Measurements from ENCODE around the gene HSPB7. TPM values are rescaled to one million over a fixed set of nuclear protein-coding genes. Genes with fewer than 3 reads are reported as not detected.
"Not testable (repeated sequence)": the region's sequence is repeated elsewhere in the genome, so short reads cannot be mapped to it uniquely, and the experiment has no call there.

The HSPB7 gene
- total RNA-seq, 1 experiment from 2014 or later, result 7.9 TPM

DNA sequence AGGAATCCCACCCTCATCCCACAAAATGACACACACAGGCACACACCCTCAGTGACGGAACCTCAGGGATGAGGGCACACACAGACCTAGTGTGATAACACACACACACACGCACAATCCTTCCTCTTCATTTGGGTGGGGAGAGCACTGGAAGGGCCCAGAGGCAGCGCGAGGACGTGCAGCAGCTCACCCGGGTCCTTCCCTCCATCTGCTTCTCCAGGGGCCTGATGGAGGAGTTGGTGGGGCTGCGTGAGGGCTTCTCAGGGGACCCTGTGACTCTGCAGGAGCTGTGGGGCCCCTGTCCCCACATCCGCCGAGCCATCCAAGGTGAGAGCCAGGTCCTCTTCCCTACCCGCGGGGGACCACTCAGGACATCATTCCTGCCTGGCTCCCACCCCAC, 4.5 kb upstream of the HSPB7 start:
- no peak for DNase-seq (ENCODE audit: low read depth)

DNA sequence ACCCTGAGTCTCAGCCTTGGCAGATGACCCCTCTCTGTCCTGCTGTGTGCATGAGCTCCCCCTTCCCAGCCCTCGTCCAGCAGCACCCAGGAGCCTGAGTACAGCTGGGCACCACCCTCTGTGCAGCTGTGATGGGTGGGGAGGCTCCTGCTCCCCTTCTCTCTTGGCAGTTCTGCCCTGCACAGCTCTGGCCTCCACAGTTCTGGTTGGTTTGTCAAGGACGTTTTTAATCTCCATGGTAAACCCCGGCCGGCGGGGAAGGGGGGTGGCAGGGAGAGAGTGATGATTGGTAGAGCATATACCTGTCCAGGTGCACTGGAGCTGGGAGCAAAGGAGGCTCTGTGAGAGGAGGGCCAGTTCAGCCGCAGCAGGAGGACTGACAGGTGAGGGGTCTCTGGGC, 3.8 kb upstream of the HSPB7 start, which contains the start of gene CLCNKA:
TSS of gene CLCNKA (plus strand) at position 356 of the 400 bp plus-strand sequence. CDS start 584 bp downstream, outside the sequence.
- DNase-seq (ENCODE audit: low read depth), result no peak

DNA sequence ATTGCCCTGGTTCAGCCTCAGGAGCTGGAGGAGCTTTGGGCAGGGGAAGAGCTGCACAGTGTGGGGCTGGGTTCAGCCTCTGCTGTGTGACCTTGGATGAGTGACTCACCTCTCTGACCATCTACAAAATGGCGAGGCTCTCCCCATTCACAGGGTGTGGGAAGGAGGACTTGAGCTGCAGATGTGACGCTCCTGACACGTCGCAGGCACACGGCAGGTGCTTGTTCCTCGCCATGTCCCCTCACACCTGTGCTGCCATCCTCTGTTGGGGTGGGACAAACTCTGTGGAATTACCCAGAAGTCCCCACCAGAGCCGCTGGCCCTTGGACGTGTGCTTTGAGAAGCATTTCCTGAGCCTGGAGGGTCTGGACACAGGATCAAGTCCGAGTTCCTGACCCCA, 3.0 kb upstream of the HSPB7 start:
- DNase-seq (ENCODE audit: low read depth), result not testable (repeated sequence)

DNA sequence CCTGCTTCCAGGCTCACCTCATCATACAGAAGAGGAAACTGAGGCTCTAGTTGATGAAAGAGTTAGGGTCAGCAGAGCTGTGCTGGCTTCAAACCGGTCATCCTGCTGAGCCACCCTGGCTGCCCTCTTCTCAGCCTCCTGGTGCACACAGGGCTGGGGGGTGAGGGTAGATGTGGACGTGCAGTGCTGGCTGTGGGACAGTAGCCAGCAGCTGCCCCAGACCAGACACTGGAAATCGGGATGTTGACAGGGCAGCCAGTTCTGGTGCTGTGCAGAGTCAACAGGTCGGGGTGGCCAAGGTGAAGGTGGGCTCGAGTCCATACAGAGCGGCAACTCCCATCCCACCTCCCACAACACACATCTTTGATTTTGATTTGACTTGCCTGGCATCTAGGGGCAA, 2.5 kb upstream of the HSPB7 start:
- no peak for DNase-seq (ENCODE audit: low read depth)

DNA sequence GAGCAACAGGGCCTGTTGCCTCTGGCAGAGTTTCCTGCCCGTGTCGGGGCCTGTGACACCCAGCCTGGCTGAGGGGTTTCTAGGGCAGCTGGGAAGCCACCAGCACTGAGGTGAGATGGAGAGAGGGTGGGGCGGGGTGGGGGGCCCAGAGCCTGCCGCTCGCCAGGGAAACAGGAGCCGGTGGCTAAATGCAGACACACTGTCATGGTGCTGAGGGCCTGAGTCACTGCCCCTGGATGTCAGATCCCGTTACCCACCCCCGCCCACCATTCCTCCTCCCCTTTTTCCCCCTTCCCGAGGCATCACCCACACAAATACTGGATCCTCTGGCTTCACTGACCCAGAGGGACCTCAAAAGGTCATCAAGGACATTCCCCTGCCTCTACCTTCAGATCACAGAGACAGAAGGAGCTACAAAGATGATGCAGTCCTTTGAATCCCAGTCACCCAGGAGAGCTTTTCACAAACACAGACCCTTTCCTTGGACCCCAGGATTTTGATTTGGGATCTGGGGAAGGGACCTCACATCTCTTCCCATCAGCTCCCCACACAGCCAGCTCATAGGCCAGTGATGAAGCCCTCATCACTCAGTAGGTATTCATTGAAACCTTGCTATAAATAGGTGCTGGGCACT, 1.9 kb upstream of the HSPB7 start:
- peak; percentile 35 for DNase-seq (ENCODE audit: low read depth)

DNA sequence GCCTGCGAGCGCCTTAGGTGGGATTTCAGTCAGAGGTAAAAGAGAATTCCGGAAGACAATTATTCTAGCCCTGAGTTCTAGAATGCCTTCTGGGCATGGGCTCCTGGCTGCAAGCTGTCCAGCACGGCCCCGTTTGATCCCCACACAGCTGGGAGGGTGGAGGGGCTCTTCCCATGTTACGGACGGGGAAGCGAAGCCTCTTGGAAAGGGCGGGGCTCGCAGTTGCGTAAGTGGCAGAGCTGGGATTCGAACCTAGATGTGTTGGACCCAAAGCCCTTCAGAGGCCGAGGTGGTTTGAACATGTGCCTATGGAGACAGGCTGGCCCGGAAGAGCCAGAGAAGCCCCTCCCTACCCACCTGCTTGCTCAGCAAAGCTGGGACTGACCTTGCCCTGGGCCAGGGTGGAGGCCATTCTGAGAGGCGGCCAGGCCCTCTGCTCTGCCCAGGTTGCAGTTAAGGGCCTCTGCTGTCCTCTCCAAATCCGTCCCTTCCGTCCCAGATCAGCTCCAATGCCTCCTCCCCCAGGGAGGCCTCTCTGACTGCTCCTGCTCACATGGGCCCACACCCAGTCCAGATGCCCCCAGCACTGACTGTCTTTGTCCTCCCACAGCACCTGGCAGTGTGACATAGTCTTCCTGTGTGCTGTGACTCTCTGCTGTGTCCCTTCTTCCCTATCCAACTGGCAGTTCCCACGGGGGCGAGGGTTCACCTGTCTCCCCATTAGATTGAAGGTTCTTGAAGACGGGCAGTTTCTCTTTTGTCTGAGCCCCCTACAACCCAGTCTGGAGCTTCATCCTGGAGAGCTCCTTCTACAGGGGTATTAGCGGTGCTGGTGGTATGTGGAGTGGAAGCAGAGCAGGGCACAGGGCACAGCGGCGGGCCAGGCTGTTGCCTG, 1.2 kb upstream of the HSPB7 start:
- DNase-seq (ENCODE audit: low read depth), result no peak

DNA sequence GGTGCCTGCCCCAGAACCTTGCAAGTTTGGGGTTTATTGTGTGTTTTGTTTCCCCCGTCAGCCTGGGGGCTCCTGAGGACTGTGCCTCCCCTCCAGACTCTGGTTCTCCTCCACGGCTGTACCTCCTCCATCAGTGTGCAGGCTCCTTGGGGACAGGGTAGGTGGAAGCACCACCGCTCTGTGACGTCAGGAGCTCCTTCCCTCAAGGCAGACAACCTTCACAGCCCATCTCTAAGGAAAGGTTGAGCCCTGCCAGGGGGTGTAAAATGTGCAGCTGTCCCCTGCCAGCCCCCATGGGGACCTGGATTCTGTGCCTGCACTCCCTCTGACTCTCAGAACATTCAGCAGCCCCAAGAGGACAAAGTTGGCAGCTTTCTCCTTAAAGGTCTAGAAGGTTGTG, 465 bp upstream of the HSPB7 start:
- no peak for DNase-seq (ENCODE audit: low read depth)

DNA sequence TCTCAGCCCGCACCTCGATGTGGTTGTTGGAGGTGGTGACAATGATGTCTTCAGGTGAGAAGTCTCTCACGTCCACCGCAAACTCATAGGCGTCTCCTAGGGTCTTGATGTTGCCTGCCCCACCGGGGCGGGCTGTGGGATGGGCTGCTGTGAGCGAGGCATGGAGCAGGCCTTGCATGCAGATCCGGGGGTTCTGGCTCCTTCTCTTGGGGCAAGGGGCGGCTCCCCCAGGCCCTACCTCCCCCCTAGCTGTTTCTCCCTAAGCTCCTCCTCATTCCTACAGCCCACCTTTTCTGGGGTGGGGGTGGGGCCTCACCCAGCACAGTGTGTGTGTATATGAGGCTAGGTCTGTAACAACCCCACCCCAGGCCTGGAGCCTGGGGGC, 775 bp downstream of the HSPB7 start:
- DNase-seq (ENCODE audit: low read depth), result no peak

DNA sequence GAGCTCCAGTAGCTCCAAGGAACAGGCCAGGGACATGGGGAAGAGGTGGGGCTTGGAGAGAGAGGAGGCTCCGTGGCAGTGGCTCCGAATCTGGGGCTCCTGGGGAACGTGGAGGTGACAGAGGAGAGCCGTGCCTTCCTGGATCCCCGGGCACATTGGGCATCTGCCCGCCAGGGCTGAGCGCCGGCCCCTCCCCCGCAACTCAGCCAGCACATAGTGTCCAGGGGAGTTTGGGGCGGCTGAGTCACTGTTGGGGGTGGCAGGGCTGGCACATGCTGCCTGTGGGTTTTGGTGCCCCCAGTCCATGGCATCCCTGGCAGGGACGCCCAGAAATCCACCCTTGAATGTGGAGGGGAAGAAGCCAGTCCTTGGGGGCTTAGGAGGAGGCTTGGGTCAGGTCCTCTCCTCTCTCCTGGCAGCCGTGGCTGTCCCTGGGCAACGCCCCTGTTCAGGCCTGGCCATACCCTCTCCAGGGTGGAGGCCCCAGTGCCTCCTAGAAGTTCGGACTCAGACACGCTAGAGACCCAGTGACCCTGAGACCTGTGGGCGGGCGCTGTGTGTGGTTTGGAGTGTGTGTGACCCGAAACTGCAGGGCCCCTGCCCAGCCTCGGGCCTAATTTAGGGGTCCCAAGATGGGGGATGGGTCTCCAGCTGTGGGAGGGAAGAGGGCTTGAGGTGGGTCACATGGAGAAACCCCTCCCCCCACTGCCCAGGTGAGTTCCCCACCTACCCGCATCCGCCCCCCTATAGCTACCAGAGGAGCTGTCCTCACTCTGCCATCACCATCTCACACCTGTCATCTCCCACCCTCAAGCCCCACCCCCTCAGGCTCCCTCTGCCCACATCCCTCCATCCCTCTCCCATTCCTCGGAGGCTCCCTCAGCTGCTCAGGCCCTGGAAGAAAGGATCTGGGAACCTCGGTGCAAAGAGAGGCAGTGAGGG, 1.6 kb downstream of the HSPB7 start:
- no peak for DNase-seq (ENCODE audit: low read depth)

DNA sequence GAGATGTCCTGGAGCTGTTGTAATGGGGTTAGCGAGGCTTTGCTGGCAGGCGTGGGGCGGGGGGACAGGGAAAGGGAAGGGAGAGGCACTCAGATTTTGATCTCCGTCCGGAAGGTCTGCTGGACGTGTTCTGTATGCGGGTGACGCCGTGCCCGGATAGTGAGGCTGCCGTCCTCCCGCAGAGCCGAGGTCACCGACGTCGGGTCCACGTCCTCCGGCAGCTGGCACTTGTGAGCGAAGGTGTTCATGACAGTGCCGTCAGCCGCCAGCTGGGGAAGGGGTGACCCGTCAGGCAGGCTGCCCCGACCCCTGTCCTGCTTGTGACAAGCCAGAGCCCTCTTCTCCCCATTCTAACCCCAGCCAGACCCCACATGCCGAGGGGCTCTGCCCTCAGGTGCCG, 2.4 kb downstream of the HSPB7 start:
- no peak for DNase-seq (ENCODE audit: low read depth)

DNA sequence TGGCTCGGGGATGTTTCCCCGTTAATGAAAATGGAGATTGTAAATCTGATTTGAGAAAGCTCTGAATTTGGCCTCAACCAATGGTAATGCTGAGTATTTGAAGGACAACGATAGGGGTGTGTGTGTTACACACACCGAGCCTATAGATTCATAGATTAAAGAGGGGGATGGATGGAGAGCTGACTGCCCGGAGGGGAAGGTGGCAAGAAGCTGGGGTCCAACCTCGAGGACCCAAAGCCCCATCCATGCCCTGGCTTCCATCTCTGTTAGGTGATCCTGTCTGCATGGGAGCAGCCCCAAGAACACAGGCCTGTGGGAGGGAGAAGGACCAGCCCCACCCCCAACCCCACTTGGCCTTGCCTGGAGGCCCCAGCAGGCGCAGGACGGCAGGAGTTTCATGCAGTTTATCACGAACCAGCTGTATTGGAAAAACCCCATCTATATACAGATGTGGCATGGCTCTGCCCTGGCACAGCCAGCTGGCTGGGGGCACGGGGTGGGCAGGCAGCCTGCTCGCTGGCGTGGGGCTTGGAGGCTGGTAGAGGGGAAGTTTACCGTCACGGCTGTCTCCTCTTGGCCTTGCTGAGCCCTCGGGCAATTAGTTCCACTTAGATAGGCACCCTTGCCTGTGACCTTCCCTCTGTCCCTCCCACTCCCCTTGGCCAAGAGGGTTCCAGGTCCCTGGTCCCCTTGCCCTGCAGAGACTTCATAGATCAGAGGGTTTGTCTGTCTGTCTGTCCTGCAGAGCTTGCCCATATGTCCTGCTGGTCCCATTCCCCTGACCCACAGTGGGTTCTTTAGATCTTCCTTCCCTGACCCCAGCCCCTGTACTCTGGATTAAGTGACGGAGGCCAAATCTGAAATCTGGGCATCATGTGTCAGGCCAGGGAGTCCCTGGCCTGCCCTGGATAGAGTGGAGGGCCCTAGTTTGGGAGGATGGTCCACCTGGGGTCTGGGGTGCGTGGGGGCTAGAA, 3.0 kb downstream of the HSPB7 start:
- peak; percentile 77 for DNase-seq (ENCODE audit: low read depth)

DNA sequence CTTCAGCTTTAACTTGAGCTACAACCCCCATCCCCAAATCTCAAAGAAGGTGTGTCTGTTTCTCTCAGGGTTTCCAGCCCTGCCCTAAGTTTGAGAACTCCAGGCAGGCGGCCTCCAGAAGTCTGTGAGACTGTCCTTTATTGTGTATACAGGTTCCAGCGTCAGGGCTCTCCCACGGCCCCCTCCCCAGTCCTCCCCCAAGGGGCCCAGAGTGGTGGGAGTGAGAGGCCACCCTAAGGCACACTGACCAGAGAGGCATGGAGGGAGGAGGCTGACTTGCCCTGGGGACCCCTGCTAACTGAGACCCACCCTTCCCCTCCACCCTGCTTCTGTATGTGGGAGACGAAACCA, 4.0 kb downstream of the HSPB7 start:
- no peak for DNase-seq (ENCODE audit: low read depth)

DNA sequence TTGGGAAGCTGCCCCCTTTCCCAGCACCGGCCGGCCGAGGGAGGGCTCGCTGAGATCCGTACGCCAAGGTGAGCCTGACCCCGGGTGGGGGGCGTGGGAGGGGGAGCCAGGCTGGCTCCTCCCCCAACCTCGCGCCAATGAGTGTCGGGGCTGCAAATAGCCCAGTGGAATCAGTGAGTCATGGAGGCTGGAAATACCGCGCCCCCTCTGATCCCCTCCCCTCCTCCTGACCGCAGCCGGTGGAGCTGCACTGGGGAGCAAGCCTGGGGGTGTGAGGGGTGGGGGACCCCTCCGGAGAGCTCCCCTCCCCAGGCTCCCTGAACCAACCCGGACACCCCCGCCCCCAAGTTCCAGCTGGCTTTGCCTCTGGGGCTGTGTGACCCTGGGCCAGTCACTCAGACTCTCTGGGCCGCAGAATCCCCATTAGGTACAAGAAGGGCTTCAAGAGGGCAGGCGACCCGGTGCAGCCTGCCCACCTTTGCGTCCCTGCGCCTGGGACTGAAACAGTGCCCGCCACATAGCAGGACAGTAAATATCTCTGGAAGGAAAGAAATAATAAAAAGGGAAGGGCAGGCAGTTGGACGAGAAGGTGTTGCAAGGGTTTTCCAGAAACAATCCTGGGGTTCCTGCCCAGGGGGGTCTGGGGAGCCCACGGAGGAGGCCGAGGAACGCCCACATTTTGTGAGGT, 4.5 kb downstream of the HSPB7 start:
- peak; percentile 72 for DNase-seq (ENCODE audit: low read depth)

DNA sequence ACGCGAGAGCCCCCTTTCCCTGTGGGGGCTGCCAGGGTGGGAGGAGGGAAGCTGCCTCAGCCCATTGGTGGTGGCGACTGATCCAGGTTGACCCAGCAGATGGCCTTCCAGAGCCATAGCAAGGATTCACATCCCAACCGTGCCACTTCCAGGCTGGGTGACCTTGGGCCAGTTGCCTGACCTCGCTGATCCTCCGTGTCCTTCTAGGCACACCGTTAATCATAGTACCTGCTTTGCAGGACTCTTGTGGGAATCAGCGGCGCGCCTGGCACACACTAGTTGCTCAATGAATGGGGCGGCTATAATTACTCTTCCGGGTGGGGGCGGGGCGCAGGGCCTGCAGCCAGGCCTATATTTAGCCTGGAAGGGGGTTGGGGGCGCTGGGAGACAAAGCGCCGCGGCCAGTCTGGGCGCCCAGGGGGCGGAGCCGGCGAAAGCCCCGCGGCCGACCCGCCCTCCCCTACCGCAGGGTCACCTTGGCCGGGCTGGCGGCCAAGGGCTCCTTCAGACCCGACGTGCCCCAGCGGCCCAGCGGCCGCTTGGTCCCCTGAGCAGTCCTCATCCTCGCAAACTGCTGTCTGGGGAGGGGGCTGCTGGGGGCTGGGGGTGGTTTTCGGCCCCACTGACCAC, 5.1 kb downstream of the HSPB7 start:
- DNase-seq (ENCODE audit: low read depth), result peak; percentile 76

DNA sequence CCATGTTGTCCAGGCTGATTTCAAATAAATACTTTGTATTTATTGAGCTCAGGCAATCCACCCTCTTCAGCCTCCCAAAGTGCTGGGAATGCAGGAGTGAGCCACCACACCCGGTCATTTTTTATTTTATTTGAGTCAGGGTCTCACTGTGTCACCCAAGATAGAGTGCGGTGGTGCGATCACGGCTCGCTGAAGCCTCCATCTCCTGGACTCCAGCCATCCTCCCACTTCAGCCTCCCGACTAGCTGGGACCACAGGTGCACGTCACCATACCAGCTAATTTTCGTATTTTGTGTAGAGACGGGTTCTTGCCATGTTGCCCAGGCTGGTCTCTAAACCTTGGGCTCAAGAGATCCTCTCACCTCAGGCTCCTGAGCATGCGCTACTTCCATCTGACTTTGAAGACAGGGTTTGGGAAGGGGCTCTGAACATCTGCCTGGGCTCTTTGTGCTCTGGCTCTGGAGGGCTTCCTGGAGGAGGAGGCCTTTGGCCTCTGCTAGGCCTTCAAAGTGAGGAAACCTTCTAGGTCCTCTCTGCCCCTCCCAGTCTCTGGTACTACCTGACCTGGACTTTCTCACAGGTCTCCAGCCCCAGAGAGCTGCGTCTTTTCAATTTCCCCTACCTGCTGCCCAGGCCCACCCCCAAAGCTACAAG, 5.8 kb downstream of the HSPB7 start:
- no peak for DNase-seq (ENCODE audit: low read depth)

DNA sequence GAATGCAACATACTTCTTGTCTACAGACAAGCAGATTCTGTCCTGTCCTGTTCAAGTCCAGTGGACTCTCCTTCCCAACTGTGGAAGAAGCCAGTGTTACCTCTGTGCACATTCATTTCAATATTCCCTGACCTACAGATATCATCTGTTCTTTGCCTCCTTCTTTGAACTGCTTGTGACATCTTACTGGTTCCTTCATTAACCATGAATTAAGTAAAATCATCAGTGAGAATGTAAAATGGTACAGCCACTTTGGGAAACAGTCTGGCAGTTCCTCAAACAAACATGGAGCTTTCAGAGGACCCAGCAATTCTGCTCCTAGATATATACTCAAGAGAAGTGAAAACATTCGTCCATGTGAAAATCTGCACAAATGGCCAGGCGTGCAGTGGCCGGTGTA, 7.0 kb downstream of the HSPB7 start:
- DNase-seq (ENCODE audit: low read depth), result no peak

DNA sequence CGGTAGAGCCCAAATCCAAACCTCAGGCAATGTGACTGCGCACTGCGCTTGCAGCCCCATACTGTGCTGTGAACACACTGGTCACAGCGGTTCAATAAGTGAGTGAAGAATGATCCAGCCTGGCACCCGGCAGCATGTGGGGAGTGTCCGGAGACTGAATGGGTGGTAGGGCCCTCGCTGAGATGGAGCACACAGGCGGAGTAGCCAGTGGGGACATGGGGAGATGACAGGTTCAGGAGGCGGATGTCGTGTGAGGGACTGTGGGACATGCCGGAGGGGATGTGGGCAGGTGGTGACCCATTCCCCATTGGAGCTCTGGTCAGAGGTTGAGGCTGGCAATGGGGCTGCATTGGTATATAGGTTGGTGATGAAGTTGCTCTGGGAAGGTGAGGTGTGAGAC, 8.2 kb downstream of the HSPB7 start:
- DNase-seq (ENCODE audit: low read depth), result no peak

DNA sequence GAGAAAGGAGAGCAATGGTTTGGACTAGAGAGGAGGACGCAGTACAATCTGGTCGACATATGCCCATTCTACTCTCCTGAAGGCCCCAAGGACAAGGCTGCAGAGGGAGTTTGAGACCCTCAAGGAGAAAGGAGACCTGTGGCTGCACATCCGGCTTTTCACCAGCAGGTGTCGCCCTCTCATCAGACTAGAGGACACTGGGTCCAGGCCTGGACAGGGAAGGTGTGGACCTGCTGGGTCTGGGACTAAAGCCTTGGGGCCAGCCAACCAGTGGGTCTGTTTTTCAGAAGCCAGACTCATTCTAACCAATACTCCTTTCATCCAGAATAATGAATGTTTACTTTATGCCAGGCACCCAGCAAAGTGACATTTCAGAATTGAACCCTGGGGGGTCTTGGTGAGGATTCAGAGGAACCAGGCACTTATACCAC, 8.8 kb downstream of the HSPB7 start:
- DNase-seq (ENCODE audit: low read depth), result peak; percentile 68

DNA sequence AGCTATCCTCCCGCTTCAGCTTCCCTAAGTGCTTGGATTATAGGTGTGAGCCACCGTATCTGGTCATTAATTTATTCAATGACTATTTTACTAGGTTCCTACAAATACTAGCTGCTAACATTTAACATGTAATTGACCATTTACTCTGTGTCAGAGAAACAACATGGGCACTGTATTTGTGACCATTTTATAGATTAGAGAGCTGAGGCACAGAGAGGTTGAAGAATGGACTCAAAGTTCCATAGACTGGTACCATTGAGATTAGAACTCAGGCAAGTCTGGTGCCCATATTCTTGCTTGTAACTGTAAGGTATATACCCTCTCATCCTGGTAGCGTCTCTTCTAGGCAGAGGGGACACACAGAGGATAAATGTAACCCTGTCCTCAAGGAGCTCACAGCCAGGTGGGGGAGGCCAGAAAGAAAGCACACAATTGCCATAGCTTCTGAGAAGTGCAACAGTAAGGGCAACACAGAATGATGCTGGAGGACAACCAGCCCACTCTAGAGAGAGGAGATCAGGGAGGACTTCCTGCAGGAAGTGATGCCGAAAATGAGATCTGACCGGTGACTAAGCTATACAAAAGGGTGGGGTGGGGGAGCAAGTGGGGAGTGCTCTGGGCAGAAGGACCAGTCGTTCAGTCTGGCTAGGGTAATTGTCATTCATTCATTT, 10.0 kb downstream of the HSPB7 start:
- no peak for DNase-seq (ENCODE audit: low read depth)
